TTC549 (cell line): ENCODE results near the gene BST1.

Experiments
- FAIRE-seq: peaks from 2 replicates; lab custom pipeline; 2012; peaks lifted over from hg19 to GRCh38; lab: Jason Lieb, UNC

The BST1 gene, protein sequence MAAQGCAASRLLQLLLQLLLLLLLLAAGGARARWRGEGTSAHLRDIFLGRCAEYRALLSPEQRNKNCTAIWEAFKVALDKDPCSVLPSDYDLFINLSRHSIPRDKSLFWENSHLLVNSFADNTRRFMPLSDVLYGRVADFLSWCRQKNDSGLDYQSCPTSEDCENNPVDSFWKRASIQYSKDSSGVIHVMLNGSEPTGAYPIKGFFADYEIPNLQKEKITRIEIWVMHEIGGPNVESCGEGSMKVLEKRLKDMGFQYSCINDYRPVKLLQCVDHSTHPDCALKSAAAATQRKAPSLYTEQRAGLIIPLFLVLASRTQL

DNA sequence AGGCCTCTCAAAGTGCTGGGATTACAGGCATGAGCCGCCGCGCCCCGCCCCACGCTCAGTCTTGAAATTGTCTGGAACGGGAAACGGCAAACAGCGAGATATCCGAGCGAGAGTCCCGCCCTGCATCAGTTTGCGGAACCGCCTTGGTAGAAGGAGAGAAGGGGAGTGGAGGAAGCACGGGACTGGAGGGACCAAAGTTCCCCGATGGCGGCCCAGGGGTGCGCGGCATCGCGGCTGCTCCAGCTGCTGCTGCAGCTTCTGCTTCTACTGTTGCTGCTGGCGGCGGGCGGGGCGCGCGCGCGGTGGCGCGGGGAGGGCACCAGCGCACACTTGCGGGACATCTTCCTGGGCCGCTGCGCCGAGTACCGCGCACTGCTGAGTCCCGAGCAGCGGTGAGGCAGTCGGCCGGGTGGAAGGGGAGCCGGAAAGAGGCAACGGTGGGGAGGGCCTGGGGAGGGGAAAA is at the start of gene BST1:
TSS of gene BST1 (plus strand) at position 125 of the 463 bp plus-strand sequence. CDS start at position 205, 80 bp downstream.
- FAIRE-seq: no peak

DNA sequence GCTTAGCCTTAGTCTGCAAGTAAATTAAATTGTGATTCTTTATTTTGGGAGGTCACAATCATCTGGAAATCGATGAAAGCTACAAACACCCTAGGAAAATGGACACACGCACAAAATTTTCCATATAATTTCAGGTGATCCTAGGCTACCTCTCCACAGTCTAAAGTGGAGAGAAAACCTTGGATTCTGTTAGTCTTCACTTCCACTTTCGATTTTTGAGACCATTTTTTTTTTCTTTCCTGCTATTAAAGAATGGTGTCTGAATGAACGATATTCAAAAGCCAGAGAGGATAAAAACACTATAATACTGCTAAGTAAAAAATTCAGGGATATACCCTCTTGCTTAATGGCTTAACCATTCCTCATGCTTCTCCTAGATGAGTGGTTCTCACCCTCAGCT is 49.4 kb upstream of the BST1 start:
- no peak for FAIRE-seq

DNA sequence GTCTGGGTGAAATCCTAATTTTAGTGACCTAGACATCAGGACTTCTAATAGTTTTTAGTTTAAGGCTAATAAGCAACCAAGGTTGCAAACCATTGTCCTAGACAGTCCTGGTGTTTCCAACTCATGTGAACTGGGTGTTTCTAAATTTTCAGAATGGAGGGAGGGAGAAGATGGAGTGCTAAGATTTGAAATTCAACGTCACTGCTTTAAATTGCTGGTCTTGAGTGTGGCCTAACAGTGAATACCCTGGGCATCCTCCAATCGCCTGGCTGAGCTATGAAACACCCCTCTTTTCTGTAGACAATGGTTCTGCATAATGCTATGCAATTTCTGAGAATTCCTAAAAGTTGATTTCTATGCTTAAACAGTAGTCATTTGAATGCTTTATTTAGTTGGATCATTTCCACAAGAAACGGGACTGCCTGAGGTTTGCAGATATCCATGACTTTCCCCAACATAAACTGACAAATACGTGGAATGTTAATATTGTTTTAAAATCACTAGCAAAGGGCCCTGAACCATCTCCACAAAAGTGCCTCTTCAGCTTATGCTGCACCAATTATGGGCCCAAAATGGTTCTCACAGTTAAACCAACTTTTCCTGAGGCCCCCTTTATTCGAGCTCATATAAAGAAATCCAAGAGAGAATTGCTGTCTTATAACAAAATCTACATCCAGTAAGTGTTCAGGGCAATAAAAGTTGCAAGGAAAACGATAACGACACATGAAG is 48.8 kb upstream of the BST1 start:
- no peak for FAIRE-seq

DNA sequence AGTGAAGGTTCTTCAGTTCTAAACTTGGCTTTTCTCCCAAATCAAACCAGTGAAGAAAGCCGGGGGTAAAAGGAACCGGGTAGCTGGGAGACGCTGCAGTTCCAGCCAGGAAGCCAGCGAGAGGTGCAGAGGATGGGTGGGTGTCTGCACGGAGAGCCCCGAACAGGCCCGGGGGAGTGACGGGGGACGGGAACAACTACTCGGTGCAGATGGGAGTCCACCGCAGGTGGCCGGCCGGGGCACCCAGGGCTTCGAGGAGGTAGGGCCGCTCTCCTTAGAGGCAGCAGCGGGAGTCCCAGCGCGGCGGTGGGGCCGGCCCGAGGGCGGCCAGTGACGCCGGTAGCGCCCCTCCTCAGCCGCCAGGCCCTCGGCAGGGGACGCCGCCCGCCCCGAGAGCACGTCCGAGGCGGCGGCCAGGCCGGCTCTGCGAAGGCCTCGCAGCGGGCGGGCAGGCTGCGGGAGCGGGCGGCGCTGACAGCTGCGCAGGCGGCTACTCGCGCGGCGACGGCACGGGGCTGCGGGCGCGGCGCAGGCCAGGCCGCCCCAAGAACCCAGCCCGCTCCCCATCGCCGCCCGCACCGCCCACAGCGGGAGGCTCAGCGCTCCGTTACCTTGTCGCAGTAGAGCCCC is 48.2 kb upstream of the BST1 start:
- no peak for FAIRE-seq

DNA sequence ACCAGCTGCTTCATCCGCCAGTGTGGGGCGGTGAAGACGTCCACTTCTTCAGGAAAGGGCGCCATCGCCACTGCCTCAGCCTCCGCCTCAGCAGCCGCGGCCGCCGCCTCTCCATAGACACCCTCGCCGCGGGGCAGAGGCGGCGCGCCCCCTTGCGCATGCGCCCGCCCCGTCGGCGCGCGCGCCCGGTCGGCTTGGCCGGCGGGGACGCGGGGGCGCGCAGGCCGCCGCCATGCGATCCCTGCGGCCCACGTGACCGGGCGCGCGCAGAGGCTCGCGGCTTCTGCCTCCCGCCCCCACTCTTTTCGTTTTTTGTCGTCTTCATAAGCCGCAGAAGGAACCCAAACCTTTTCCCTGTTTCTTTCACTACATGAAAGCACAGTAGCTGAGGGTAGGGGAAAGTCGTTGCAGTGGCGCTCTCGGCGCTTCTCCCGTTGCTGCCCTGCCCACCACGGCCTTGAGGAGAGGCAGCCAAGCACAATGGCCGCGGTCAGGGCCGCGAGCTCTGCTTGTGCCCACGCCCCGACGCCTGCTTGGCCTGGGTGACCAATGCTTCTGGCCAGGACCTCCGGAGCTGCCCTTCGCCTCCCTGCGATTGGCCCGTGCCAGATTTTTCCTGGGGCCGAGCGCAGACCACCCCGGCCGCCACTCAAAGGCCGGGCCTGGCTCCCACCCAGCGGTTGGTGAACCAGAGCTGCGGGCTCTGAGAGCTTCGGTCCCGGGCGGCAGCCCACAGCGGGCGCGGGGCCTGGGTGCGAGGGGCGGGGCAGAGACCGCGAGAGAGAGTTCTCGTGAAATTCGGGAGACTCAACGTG is 47.4 kb upstream of the BST1 start, which contains the start of gene FBXL5:
TSS of gene FBXL5 (minus strand) at position 135 of the 815 bp plus-strand sequence. CDS start at position 65, 70 bp downstream.
- no peak for FAIRE-seq

DNA sequence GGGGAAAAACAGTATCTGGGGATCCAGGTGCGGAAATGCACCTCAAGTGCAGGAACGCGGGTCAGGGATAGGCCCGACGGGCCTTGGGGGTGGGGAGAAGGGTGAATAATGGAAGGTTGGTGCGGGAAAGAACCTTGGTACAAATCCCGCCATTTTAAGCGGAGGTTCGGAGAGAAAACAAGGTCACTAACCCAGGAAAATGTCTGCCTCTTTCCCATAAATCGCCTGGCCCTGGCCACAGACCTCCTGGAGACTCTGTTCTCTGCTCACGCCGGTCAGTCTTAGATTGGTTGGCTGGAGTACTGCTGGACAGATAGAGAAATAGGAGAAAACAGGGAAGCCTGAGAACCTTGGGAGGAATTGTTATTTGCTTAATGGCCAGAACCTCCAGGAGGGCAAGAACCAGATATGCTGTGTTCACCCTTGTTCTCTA is 46.8 kb upstream of the BST1 start:
- FAIRE-seq: no peak

DNA sequence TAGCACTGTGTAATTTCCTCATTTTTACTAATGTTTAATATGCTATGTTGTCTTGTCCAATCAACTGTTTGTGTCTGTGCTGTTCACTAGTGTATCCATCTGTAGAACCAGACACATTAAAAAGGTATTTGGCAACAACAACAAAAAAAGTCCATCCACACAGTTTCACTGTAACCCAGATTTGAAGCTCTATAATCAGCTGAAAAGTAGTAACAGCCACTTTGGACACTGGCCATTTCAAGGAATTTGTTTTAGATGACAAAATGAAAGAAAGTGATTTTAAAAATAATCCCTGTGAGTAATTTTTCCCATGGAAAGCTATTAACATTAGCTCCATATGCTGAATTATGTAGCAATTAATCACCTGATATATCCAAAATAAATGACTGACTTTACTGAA is 45.5 kb upstream of the BST1 start:
- FAIRE-seq: no peak

DNA sequence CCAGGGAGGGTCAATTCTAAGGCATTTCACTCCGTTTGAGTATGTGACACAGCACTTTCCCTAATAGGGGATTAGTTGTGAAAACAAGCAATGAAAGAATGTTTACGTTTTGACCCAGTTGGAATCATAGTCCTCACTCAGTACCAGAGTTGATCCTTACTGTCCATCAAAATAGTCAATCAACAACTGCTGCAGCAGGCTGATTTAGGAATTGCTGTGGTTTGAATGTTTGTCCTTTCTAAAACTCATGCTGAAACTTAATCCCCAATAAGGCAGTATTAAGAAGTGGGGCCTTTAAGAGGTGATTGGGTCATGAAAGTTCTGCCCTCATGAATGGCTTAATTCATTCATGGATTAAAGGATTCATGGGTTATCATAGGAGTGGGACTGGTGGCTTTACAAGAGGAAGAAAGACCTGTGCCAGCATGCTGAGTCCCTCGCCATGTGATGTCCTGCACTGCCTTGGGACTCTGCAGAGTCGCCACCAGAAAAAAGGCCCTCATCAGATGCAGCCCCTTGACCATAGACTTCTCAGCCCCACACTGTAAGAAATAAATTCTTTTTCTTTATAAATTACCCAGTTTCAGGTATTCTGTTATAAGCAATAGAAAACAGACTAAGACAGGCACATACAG is 44.6 kb upstream of the BST1 start:
- FAIRE-seq: no peak

DNA sequence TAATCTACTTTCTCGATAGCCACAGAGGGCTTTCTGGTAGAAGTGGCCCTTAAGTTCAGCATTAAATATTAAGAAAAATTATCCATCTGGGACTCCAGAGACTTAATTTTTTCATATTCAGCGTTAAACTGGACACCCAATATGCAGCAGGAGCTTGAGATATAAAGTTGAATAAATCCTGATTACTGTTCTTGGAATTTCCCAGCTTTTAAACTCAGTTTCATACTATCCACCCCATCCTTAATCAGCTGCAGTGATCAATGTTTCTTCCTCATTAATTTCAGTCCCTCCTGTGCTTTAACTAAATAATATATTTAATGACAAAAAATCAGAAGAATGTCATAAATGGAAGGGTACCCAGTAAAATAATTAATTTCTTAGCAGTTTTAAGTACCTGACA is 44.1 kb upstream of the BST1 start:
- FAIRE-seq: no peak

DNA sequence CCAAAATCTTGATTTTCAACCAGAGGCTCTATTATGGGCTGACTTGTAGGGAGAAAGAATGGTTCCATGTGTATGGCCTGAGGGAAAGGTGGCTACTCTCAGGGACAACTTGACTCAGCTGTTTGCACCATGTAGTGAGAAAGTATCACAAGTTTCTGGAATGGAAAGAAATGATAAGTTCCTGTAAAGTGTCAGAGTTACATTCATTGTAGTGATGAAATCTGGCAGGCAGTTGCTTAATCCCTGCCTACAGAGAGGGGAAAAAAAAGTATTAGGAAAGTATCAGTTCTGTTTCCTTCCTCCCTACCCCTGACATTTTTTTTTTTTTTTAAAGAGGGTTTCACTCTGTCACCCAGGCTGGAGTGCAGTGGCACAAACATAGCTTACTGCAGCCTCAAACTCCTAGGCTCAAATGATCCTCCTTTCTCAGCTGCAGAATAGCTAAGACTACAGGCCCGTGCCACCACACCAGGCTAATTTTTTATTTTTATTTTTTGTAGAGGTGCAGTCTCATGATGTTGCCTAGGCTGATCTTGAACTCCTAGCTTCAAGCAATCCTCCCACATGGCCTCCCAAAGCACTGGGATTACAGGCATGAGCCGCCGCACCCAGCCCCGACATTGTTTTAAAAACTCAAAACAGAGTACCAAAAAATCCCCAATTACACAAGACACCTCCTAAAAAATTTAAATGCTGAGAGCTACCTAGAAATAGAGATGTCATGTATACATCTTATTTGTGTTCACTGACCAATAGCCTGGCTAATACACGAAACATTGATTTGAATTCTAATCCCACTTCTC is 42.9 kb upstream of the BST1 start:
- FAIRE-seq: no peak

DNA sequence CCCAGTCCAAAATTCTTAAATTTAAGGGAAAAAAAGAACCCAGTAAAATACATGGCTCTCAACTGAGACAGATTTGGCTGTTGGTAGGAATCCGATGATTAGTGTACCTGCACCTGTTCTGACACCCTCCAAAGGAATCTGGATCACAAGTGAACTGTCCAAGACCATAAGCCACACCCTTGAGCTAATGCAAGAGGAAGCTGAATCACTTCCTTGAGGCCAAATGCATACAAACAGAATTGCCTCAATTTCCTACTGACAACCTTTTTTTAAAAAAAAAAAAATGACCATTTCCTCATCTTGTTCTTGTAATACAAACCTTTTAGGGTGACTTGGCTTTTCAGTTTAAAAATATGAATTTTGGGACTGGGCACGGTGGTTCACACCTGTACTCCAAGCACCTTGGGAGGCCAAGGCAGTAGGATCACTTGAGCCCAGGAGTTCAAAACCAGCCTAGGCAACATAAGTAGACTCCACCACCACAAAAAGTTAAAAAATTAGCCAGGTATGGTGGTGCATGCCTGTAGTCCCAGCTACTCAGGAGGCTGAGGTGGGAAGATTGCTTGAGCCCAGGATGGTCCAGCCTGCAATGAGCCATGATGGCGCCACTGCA is 37.0 kb upstream of the BST1 start:
- no peak for FAIRE-seq

DNA sequence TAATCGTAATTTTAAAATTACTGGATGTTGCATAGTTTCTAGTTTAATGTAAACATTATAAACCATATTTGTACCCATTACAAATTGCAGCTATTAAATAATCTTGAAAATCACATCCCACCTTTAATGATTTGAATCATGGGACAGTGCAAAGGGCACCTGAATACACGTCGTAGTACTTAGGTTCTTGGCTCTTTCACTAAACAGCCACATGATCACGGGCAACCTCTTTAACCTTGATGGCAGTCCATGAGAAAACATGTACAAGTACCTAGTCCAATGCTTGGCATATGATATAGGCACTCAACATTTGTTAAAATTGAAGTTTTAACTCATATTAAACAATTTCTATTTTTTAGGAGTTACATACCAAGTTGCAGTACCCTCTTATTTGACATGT is 35.9 kb upstream of the BST1 start:
- FAIRE-seq: no peak

DNA sequence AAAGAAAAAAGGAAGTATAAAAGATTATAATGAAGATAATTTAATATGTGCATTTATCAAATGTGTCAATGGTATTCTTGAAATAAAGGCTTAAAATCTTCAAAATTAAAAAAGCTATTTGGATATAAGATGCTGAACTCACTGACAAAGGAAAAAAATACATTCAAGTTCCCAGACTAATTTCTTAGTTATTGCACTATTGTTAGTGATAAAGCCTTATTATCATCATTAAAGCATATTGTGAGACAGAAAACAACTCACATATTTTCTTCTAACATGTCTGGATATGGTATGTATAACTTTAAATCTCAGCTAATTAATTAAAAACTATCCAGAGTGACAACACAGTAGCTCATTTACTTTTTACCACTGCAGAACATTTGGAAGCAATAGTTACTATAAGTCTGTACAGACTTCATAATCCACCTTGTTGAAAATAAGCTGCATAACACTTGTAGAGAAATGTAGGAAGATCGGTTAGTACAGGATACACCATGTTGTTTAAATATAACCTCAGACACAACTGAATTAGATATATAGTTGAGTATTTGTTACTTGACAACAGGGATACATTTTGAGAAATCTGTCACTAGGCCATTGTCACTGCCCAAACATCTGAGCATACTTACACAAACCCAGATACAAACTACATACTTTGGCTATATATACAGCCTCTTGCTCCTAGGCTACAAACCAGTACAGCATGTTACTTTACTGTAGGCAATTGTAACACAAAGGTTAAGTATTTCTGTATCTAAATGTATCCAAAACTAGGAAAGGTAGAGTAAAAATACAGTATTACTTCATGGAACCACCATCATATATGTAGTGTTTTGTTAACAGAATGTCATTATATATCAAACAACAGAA is 34.1 kb upstream of the BST1 start:
- FAIRE-seq: peak; percentile 25

DNA sequence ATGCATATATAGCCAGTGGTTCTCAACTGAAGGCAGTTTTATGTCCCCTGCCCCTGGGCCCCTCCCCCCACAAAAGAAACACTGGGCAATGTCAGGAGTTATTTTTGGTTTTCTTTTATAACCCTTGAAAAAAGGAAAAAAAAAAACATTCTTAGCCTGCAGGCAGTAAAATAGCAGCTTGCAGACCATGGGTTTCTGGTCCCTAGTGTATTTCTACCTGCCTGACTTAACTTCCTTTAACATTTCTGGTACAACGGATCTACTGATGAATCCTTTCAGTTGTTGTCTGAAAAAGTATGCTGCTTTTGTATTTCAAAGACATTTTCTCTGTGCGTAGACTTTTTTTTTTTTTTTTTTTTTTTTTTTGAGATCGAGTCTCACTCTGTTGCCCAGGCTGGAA is 32.3 kb upstream of the BST1 start:
- no peak for FAIRE-seq

DNA sequence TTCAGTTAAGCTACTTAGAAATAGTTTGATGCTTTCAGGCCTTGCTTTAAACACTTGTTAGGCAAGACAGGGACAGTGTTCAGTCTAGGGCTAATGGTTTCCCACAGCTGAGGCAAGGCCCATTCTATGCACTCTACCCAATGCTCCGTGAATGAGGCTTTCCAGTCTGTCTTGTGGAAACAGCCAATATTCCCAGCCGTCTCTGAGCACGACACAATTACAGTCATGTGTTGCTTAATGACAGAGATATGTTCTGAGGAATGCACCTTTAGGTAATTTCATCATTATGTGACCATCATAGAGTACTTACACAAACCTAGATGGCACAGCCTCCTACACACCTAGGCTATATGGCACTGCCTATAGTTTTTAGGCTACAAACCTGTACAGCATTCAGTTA is 30.8 kb upstream of the BST1 start:
- no peak for FAIRE-seq

DNA sequence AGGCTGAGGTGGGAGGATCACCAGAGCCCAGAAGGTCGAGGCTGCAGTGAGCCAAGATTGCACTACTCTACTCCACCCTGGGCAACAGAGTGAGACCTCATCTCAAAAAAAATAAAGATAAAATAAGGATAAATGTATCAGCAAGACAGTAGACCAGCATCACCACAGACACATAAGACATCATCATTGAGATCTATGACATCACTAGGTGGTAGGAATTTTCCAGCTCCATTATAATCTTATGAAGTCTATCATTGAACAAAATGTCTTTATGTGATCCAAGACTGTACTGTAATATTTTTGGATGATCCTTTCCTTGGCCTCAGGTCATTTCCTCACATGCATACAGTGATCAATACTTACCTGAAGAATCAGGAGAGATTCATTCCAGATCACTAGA is 29.5 kb upstream of the BST1 start:
- FAIRE-seq: no peak

DNA sequence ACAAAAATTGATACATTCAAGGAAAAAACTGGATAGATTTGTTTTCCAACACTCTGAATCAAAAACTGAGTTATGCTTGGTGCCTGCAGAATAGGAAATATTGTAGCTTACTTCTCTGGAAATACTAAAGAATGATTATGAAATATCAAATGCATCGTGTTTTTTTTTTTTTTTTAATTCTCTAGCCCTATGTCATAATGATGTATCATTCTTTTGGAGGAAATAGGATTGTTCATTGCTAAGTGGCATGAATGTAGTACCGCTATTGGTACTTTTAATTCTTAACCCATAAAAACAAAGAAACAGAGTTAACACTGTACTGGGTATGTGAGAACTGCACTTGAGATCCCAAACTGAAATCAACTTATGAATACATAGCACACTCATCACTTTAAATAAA is 28.8 kb upstream of the BST1 start:
- FAIRE-seq: no peak

DNA sequence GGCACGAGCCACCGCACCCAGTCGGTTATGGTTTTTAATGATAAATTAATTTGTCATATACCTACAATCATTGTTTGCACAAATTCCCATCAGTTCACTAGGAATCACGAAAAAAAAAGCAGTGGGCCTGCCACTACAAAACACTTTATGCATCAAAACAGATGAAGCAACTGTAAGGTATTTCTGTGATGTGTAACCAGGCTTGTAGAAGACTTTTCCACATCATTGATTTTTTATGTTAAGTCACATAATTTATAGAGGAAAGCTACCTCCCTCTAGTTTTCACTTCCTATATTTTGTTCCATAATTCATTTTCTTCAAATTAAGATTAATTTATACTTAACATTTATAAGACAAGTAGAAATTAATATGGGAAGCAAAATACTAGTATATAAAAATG is 27.9 kb upstream of the BST1 start:
- no peak for FAIRE-seq

DNA sequence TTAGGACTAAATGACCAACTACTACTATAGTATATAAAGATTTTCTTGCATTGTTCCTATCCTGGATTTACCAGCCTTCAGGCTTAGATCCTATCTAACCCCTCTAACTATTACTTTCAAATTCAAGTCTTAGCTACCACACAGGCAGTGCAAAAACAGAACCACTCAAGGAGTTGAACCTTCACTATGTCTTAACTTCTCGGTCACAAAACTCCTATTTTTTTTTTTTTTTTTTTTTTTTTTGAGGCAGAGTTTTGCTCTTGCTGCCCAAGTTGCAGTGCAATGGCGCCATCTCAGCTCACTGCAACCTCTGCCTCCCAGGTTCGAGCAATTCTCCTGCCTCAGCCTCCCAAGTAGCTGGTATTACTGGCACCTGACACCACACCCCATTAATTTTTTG is 27.5 kb upstream of the BST1 start:
- no peak for FAIRE-seq

DNA sequence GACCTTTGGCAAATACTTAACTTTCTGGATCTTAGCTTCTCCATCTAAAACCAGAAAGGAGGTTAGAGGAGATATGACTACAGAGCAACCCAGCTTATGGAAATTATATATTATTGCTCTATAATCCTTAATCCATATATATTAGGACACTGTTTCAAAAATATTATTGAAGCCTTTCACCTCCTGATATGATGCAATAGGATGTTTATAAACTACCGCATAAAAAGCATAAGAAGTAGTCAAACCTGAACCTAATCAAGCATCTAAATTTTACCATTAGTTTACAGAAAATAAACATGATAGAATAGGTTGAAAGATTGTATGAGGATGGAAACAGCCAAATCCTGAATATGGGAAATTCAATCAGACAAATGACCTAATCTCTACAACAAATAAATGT is 26.8 kb upstream of the BST1 start:
- no peak for FAIRE-seq
